Posterior vena cava (tissue), 2 donors: ENCODE measurements around the gene HDAC9. TPM values are rescaled to one million over a fixed set of nuclear protein-coding genes. Genes with fewer than 3 reads are reported as not detected.

Experiments used
- DNase-seq: peaks from one replicate; pipeline ENCODE4 v3.0.0-alpha.2; 2020; ENCODE audit warnings: low spot score
- intact Hi-C, 2 donors: fragments of 100-400 bp; cut with DNase I; formaldehyde crosslinking; loops; one replicate each; pipeline versions ENCODE4 v1.14.1 to v1.14.2; 2022 to 2023
- total RNA-seq, 2 donors: library from RNA; stranded (reverse); fragmentation: NEBNext Ultra II Directional; extraction: Animal tissue kit (Norgen Biotek cat#: 25700); gene quantifications; one replicate each; pipeline ENCODE4 v1.2.1, GENCODE V29; 2021
- donor health status: DM: yes; HTN: yes; CAD: no.
- donor health status: DM: yes; HTN: yes; CAD: no.

The HDAC9 gene
- total RNA-seq, 2 donors from 2014 or later: 42.3 to 145 TPM

- intact Hi-C loops: no loop called here
- no peak for DNase-seq
Measured at GRCh38 chr7:18835001-18835690, 339.6 kb downstream of the HDAC9 start.

- intact Hi-C loops: no loop called here
- no peak for DNase-seq
Measured at GRCh38 chr7:18843979-18844378, 348.4 kb downstream of the HDAC9 start.

GRCh38 chr7:18844735-18845134 lies 349.2 kb downstream of the HDAC9 start:
- intact Hi-C loops: no loop called here
- DNase-seq: no peak

- no peak for DNase-seq
- intact Hi-C loops: no loop called here
Measured at GRCh38 chr7:18845700-18846099, 350.2 kb downstream of the HDAC9 start.

- intact Hi-C loops: no loop called here
- no peak for DNase-seq
Measured at GRCh38 chr7:18846765-18847215, 351.2 kb downstream of the HDAC9 start.

- intact Hi-C loops: no loop called here
- DNase-seq: no peak
Measured at GRCh38 chr7:18849130-18849529, 353.6 kb downstream of the HDAC9 start.

- DNase-seq: no peak
- intact Hi-C loops: no loop called here
Measured at GRCh38 chr7:18855796-18856195, 360.2 kb downstream of the HDAC9 start.

GRCh38 chr7:18858232-18858631 lies 362.7 kb downstream of the HDAC9 start:
- DNase-seq: no peak
- intact Hi-C loops: no loop called here

- intact Hi-C loops: no loop called here
Measured at GRCh38 chr7:18859318-18859717, 363.8 kb downstream of the HDAC9 start.

GRCh38 chr7:18860221-18860620 lies 364.7 kb downstream of the HDAC9 start:
- intact Hi-C loops: no loop called here
- DNase-seq: no peak

More at GRCh38 chr7:18859318-18859717, 363.8 kb downstream of the HDAC9 start:
- DNase-seq: no peak

GRCh38 chr7:18861514-18862118 lies 366.1 kb downstream of the HDAC9 start:
- intact Hi-C loops: no loop called here
- DNase-seq: no peak

GRCh38 chr7:18864967-18865366 lies 369.4 kb downstream of the HDAC9 start:
- DNase-seq: no peak
- intact Hi-C loops: no loop called here

GRCh38 chr7:18866359-18867036 lies 370.9 kb downstream of the HDAC9 start:
- DNase-seq: peak; percentile 82
- intact Hi-C loops: no loop called here

GRCh38 chr7:18872344-18872743 lies 376.8 kb downstream of the HDAC9 start:
- intact Hi-C loops: no loop called here

GRCh38 chr7:18873734-18874336 lies 378.3 kb downstream of the HDAC9 start:
- intact Hi-C loops: no loop called here
- DNase-seq: no peak

More at GRCh38 chr7:18872344-18872743, 376.8 kb downstream of the HDAC9 start:
- DNase-seq: no peak

- no peak for DNase-seq
- intact Hi-C loops: no loop called here
Measured at GRCh38 chr7:18874880-18875279, 379.3 kb downstream of the HDAC9 start.

GRCh38 chr7:18877874-18878273 lies 382.3 kb downstream of the HDAC9 start:
- intact Hi-C loops: no loop called here

GRCh38 chr7:18886832-18887231 lies 391.3 kb downstream of the HDAC9 start:
- DNase-seq: no peak
- intact Hi-C loops: no loop called here

More at GRCh38 chr7:18877874-18878273, 382.3 kb downstream of the HDAC9 start:
- no peak for DNase-seq

- no peak for DNase-seq
- intact Hi-C loops: no loop called here
Measured at GRCh38 chr7:18889436-18889835, 393.9 kb downstream of the HDAC9 start.

GRCh38 chr7:18890134-18890533 lies 394.6 kb downstream of the HDAC9 start:
- DNase-seq: no peak
- intact Hi-C loops: no loop called here
